CD4-positive, alpha-beta T cell (primary cell): ENCODE data around the gene CD38. TPM values are rescaled to one million over a fixed set of nuclear protein-coding genes. Genes with fewer than 3 reads are reported as not detected.
A peak's percentile ranks its signal among the peaks of the same experiment; 100 is the strongest.

Experiments used
- ATAC-seq: fragments of 200-7000 bp; cut with Tn5 transposase; one replicate; pipeline ENCODE4 v1.10.0; 2022; ENCODE audit warnings: mild to moderate bottlenecking; ENCODE audit not compliant: poor library complexity
- CTCF ChIA-PET: fragments of 350-600 bp; sonication (Branson Sonifier 250); formaldehyde crosslinking; loops from one replicate; lab custom pipeline; 2021; ENCODE audit warnings: antibody characterized with exemption, inconsistent platforms; lab: Charles Lee
- POLR2A ChIA-PET: fragments of 350-600 bp; sonication (Branson Sonifier 250); formaldehyde crosslinking; loops from one replicate; lab custom pipeline; 2021; ENCODE audit warnings: antibody characterized with exemption, inconsistent platforms; lab: Charles Lee
- DNase-seq, 14 experiments: peaks; one replicate each; pipeline ENCODE4 v3.0.0-alpha.2; 2013 to 2020; ENCODE audit warnings: mixed read lengths in 2 of 14
- H3K27ac ChIP-seq, 2 donors: one replicate each; pipeline versions ENCODE4 v1.5.1 to v1.7.0; 2013; ENCODE audit warnings: low read length in 2 of 2, low read depth in 1 of 2, mild to moderate bottlenecking in 1 of 2
- H3K27me3 ChIP-seq, 2 experiments: 1 replicate in 1 of 2; 2 replicates in 1 of 2; pipeline versions ENCODE4 v1.6.1 to v1.7.0; 2013; ENCODE audit warnings: low read length in 2 of 2, control low read depth in 1 of 2, mild to moderate bottlenecking in 1 of 2, moderate library complexity in 1 of 2; ENCODE audit not compliant: insufficient read depth in 2 of 2, control insufficient read depth in 1 of 2
- H3K36me3 ChIP-seq: one replicate; pipeline ENCODE4 v1.6.1; 2013; ENCODE audit warnings: low read length, control low read depth; ENCODE audit not compliant: insufficient read depth
- H3K4me1 ChIP-seq: one replicate; pipeline ENCODE4 v1.6.1; 2013; ENCODE audit warnings: low read length, control low read depth; ENCODE audit not compliant: insufficient read depth
- H3K4me3 ChIP-seq: one replicate; pipeline ENCODE4 v1.5.1; 2013; ENCODE audit warnings: mild to moderate bottlenecking, low read length, moderate library complexity
- H3K9me3 ChIP-seq, 2 experiments: 1 replicate in 1 of 2; 2 replicates in 1 of 2; pipeline versions ENCODE4 v1.6.1 to v1.7.0; 2013; ENCODE audit warnings: low read length in 2 of 2, mild to moderate bottlenecking in 2 of 2, control low read depth in 1 of 2, moderate library complexity in 1 of 2; ENCODE audit not compliant: control insufficient read depth in 1 of 2, insufficient read depth in 1 of 2
- H3K27ac Mint-ChIP-seq: one replicate; pipeline ENCODE4 v1.8.0; 2020; ENCODE audit warnings: mixed read lengths
- H3K27me3 Mint-ChIP-seq: one replicate; pipeline ENCODE4 v1.8.0; 2021; ENCODE audit warnings: mixed read lengths
- H3K36me3 Mint-ChIP-seq: one replicate; pipeline ENCODE4 v1.8.0; 2021; ENCODE audit warnings: low read depth, mixed read lengths
- H3K4me1 Mint-ChIP-seq: one replicate; pipeline ENCODE4 v1.8.0; 2021; ENCODE audit warnings: low read depth, mixed read lengths
- H3K4me3 Mint-ChIP-seq: one replicate; pipeline ENCODE4 v1.8.0; 2020; ENCODE audit warnings: mild to moderate bottlenecking, mixed read lengths
- H3K9me3 Mint-ChIP-seq: one replicate; pipeline ENCODE4 v1.8.0; 2020; ENCODE audit warnings: mixed read lengths
- CTCF ChIP-seq: fragments of 200-600 bp; IDR thresholded peaks from one replicate; pipeline ENCODE4 v1.8.0; 2022; ENCODE audit warnings: antibody characterized with exemption, mild to moderate bottlenecking
- intact Hi-C, 2 experiments: fragments of 100-400 bp; cut with DNase I in 1 of 2; cut with micrococcal nuclease in 1 of 2; formaldehyde crosslinking; loops; one replicate each; pipeline versions ENCODE4 v1.15.1 to v1.9.0; 2023 to 2025; cut with DNase I, micrococcal nuclease
- total RNA-seq, 174 experiments: library from RNA in 2 of 174; stranded (reverse) in 2 of 174; gene quantifications; one replicate each; pipeline ENCODE4 v1.2.3 and lab custom pipeline; 2021 to 2026

The CD38 gene
- total RNA-seq, 2 experiments from 2014 or later = 9.6 to 9.9 TPM

DNA sequence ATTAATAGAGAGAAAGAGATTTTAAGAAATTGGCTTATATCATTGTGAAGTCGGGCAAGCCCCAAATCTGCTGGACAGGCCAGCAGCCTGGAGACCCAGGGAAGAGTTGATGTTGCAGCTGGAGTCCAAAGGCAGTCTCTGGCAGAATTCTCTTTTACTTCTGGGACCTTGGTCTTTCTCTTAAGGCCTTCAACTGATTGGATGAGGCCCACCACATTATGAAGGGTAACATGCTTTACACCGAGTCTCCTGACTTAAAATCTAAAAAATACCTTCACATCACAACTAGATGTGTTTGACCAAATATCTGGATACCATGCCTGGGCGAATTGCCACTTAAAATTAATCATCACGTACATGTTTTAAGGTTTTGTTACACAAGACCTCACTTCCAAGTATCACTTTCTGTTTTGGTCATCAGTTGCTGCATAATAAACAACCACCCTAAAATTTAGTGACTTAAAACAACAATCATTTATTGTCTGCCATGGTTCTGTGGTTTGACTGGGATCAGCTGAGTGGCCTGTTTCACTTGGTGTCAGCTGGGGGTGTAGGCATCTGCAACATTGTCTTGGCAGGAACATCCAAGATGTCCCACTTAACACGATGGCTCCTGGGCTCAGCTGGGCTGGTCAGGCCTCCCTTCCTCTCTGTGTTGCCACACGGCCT lies 3.4 kb downstream of the CD38 start:
- Histone ChIP-seq H3K4me3 (no peak overlapping the region), H3K27ac (no peak overlapping the region), H3K4me1 (peaks cover 30% of the 10 kb centered on the region), H3K36me3 (no peaks in the 10 kb centered on the region), H3K9me3 (peaks cover 0 to 2% of the 10 kb centered on the region in 2 experiments), H3K27me3 (peaks cover 0 to 2% of the 10 kb centered on the region in 2 experiments)
- ChIA-PET POLR2A (interaction anchor here (1.0 to 4.6 kb wide), 3 partner anchors 15 to 25 kb away, joined by 3 to 28 read pairs (median 12); no protein-coding TSS in a partner anchor), CTCF (interaction anchor here (0.8 to 0.9 kb wide), 2 partner anchors 25 to 27 kb away, joined by 3 to 5 read pairs; no protein-coding TSS in a partner anchor)
- TF ChIP-seq CTCF = no peak
- no peak overlapping the region for H3K27ac Mint-ChIP-seq
- intact Hi-C loops = no loop called here
- H3K9me3 Mint-ChIP-seq = no peaks in the 10 kb centered on the region
- H3K4me1 Mint-ChIP-seq = peaks cover 82% of the 10 kb centered on the region
- peaks cover 43% of the 10 kb centered on the region for H3K36me3 Mint-ChIP-seq
- no peaks in the 10 kb centered on the region for H3K27me3 Mint-ChIP-seq
- DNase-seq = peak in 2 of 14 experiments; percentile 35 to 37
- H3K4me3 Mint-ChIP-seq = peak overlapping the region; percentile 18
- ATAC-seq = no peak

GRCh38 chr4:15783676-15784075 lies 5.5 kb downstream of the CD38 start:
- H3K27ac ChIP-seq = no peak overlapping the region
- no peak overlapping the region for H3K4me3 ChIP-seq
- DNase-seq (no peak), ATAC-seq (no peak)
- H3K9me3 ChIP-seq = peaks cover 0 to 8% of the 10 kb centered on the region in 2 experiments
- H3K4me3 Mint-ChIP-seq = no peak overlapping the region
- H3K4me1 ChIP-seq = peaks cover 21% of the 10 kb centered on the region
- H3K36me3 ChIP-seq = peaks cover 2% of the 10 kb centered on the region
- H3K27me3 ChIP-seq = peaks cover 0 to 2% of the 10 kb centered on the region in 2 experiments
- H3K27me3 Mint-ChIP-seq = no peaks in the 10 kb centered on the region
- no peak overlapping the region for H3K27ac Mint-ChIP-seq
- peaks cover 48% of the 10 kb centered on the region for H3K36me3 Mint-ChIP-seq
- no peak for TF ChIP-seq CTCF
- ChIA-PET CTCF (no interaction called here), POLR2A (no interaction called here)
- H3K9me3 Mint-ChIP-seq = no peaks in the 10 kb centered on the region
- peaks cover 76% of the 10 kb centered on the region for H3K4me1 Mint-ChIP-seq
- intact Hi-C loops = no loop called here

- peaks cover 63% of the 10 kb centered on the region for H3K4me1 Mint-ChIP-seq
- POLR2A ChIA-PET = no interaction called here
- H3K27ac Mint-ChIP-seq = no peak overlapping the region
These were observed 7.0 kb downstream of the CD38 start for GRCh38 chr4:15784959-15785634.

More at GRCh38 chr4:15784959-15785634, 7.0 kb downstream of the CD38 start:
- intact Hi-C loops = no loop called here
- no peak overlapping the region for H3K4me3 Mint-ChIP-seq
- H3K36me3 Mint-ChIP-seq = peaks cover 52% of the 10 kb centered on the region
- no peaks in the 10 kb centered on the region for H3K27me3 Mint-ChIP-seq
- peaks cover 0 to 8% of the 10 kb centered on the region in 2 experiments for H3K9me3 ChIP-seq
- no peak overlapping the region for H3K27ac ChIP-seq
- no peak for TF ChIP-seq CTCF
- CTCF ChIA-PET = no interaction called here
- H3K4me1 ChIP-seq = peaks cover 10% of the 10 kb centered on the region
- ATAC-seq (no peak), DNase-seq (no peak)
- H3K4me3 ChIP-seq = no peak overlapping the region
- peaks cover 2% of the 10 kb centered on the region for H3K36me3 ChIP-seq
- peaks cover 0 to 2% of the 10 kb centered on the region in 2 experiments for H3K27me3 ChIP-seq
- no peaks in the 10 kb centered on the region for H3K9me3 Mint-ChIP-seq
